AML-193 (cell line): ENCODE measurements around the gene CARMIL3.
"Not testable (repeated sequence)": the region's sequence is repeated elsewhere in the genome, so short reads cannot be mapped to it uniquely, and the experiment has no call there.

ENCODE experiments used
- DNase-seq, 2 experiments: peaks; one replicate each; lab custom pipeline; 2025; lab: John Stamatoyannopoulos, UW

CARMIL3 gene, protein sequence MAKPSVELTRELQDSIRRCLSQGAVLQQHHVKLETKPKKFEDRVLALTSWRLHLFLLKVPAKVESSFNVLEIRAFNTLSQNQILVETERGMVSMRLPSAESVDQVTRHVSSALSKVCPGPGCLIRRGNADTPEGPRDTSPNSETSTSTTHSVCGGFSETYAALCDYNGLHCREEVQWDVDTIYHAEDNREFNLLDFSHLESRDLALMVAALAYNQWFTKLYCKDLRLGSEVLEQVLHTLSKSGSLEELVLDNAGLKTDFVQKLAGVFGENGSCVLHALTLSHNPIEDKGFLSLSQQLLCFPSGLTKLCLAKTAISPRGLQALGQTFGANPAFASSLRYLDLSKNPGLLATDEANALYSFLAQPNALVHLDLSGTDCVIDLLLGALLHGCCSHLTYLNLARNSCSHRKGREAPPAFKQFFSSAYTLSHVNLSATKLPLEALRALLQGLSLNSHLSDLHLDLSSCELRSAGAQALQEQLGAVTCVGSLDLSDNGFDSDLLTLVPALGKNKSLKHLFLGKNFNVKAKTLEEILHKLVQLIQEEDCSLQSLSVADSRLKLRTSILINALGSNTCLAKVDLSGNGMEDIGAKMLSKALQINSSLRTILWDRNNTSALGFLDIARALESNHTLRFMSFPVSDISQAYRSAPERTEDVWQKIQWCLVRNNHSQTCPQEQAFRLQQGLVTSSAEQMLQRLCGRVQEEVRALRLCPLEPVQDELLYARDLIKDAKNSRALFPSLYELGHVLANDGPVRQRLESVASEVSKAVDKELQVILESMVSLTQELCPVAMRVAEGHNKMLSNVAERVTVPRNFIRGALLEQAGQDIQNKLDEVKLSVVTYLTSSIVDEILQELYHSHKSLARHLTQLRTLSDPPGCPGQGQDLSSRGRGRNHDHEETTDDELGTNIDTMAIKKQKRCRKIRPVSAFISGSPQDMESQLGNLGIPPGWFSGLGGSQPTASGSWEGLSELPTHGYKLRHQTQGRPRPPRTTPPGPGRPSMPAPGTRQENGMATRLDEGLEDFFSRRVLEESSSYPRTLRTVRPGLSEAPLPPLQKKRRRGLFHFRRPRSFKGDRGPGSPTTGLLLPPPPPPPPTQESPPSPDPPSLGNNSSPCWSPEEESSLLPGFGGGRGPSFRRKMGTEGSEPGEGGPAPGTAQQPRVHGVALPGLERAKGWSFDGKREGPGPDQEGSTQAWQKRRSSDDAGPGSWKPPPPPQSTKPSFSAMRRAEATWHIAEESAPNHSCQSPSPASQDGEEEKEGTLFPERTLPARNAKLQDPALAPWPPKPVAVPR (N-terminal part only)

DNA sequence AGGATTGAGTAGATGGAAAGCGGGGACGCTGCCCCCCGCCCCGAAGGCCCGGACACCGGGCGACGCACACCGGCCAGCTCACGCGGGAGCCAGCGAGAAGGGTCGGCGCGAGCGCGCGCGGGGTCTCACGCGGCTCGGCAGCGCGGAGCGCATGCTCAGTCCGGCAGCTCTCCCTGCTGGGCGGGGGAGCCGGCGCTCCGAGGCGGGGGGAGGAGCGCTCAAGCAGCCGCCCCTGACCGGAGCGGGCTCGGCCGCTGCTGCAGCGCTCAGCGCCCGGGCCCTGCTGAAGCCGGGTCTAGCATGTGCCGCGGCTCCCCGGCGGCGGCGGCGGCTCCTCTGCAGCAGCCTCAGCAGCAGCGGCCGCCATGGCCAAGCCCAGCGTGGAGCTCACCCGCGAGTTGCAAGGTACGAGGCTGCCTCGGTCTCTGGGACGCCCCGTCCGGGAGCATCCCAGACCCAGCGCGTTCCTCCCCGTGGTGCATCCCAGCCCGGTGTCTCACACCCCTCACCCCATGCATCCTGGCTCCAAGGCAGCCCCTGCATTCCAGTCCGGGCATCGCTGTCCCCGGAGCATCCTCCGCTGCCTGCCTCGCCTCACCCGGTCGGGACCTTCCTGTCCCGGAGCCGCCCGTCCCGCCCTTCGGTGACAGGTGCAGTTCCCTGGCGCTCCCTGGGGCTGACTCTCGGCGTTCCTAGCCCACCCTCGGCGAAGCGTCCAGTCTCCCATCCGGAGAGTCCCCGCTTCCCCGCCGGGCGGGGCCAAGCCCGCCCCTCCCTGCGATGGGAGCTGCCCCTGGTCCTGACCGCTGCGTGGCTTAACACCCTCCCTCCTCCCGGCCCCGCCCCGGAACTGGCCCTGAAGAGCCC is at the start of gene CARMIL3:
CARMIL3 (plus strand) TSS at position 221 of the 867 bp plus-strand sequence; CDS start at position 366, 145 bp downstream.
- DNase-seq, result peak; percentile 12 to 25

DNA sequence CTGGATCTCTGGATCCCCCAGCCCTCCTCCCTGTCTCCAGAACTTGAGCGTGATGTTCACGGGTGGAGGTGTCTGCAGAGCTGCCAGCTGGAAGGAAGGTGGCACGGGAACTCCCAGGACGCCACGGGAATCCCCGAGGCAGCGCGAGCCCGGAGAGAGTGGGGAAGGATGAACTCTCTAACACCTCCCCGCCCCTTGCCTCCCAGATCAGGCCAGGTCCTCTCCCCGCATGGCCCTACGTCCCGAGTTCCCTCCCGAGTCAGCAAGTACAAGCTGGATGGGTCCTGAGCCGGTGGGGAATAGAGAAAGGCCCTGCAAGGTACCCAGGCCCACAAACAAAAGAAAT is 45.4 kb upstream of the CARMIL3 start:
- DNase-seq, result not testable (repeated sequence)

DNA sequence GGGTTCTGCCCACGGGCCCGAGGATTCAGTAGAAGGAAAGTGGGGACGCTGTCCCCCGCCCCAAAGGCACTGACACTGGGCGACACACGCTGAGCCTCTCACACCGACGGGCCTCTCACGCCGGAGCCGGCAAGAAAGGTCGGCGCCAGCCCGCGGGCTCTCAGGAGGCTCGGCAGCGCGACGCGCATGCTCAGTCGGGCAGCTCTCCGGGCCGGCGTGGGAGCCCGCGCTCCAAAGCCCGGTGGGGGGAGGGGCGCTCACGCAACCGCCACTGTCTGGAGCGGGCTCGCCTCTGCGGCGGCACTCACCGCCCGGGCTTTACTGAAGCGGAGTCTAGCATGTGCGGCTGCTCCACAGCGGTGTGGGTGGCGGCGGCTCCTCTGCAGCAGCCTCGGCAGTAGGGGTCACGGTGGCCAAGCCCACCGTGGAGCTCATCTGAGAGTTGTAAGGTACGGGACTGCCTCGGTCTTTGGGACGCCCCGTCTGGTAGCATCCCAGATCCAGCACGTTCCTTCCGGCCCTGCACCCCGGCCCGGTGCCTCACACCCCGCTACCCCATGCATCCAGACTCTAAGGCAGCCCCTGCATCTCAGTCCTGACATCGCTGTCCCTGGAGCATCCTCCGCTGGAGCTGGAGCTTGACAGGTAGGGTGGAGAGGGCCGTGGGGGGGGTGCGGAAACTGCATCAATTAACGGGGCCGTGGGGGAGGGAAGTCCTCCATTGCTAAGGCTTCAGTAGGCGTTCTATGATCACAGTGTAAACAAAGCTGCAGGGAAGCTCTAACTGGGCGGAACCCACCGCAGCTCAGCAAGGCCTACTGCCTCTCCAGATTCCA is 44.8 kb upstream of the CARMIL3 start:
- not testable (repeated sequence) for DNase-seq

- no peak for DNase-seq
Observed at GRCh38 chr14:24011051-24011450, 40.8 kb upstream of the CARMIL3 start.

- DNase-seq, result not testable (repeated sequence)
Observed at GRCh38 chr14:24012726-24013273, 39.0 kb upstream of the CARMIL3 start.

DNA sequence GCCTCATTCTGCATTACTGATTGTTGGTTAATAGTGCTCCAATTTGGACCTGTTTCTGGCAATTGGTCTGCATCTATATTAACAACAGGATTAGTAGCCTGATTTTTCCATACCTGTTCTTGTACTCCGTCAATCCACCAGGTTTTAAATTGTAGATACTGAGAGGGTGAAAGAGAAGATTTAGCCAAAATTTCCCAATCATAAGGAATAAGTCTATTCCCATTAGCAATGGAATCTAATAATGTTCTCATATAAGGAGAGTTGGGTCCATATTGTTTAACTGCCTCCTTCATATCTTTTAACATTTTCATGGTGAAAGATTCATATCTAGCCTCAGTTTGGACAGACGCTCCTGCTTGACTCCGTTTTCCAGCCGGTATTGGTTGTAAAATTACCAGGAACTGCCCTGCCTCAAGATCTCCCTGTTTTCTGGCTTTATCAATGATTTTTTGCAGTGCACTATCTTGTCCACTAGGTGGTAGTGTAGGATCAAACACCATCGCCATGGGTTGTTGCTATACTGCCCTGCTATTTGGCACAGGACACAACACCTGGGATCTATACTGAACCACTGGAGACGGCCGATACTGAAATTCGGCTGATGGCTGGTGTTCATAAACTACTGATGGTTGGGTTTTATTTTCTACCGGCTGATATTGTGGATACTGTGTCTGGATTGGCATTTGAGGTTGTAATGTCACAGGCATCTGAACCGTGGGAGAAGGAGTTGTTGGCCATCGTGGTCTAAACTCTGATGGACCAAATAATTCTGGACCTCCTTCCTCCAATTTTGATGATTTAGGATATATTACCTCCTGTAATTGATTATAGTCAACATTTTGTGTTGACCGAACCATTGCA is 37.9 kb upstream of the CARMIL3 start:
- peak; percentile 82 to 85 for DNase-seq

DNA sequence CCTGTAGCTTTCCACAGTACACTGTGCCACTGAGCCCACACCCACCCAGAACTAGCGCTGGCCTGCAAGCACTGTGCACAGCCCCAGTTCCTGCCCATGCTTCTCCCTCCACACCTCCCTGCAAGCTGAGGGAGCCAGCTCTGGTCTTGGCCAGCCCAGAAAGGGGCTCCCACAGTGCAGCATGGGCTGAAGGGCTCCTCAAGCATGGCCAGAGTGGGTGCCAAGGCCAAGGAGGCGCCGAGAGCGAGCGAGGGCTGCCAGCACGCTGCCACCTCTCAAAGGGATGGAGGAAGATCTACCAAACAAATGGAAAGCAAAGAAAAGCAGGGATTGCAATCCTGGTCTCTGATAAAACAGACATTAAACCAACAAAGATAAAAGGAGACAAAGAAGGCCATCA is 36.1 kb upstream of the CARMIL3 start:
- DNase-seq, result not testable (repeated sequence)

GRCh38 chr14:24018978-24019377 is 32.8 kb upstream of the CARMIL3 start:
- DNase-seq, result not testable (repeated sequence)

DNA sequence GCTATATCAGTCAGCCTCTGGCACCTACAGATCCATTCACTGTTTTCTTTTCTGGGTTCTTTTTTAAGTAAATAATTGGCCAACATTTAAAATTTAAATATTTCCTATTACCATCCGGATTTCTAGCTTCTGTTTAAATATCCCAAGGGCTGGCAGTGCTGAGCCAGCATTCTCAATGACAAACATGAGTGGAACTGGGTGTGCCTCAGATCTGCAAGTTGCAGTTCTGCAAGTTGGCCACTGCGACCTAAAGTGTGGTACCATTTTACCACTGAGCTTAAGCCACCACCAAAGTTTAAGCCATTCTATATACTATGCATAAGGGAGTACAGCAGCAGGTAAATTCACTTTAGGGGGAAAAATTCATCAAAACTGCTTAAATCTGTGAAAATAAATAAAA is 31.9 kb upstream of the CARMIL3 start:
- DNase-seq, result not testable (repeated sequence)

GRCh38 chr14:24020520-24020919 is 31.3 kb upstream of the CARMIL3 start:
- not testable (repeated sequence) for DNase-seq

GRCh38 chr14:24024939-24025418 is 26.8 kb upstream of the CARMIL3 start:
- not testable (repeated sequence) for DNase-seq

- DNase-seq, result not testable (repeated sequence)
Observed at GRCh38 chr14:24029687-24030086, 22.1 kb upstream of the CARMIL3 start.

DNA sequence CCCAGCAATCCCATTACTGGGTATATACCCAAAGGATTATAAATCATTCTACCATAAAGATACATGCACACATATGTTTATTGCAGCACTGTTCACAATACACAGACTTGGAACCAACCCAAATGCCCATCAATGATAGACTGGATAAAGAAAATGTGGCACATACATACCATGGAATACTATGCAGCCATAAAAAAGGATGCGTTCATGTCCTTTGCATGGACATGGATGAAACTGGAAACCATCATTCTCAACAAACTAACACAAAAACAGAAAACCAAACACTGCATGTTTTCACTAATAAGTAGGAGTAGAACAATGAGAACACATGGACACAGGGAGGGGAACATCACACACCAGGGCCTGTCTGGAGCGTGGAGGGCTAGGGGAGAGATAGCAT is 20.5 kb upstream of the CARMIL3 start:
- DNase-seq, result not testable (repeated sequence)

GRCh38 chr14:24032727-24033418 is 18.9 kb upstream of the CARMIL3 start:
- peak; percentile 81 to 85 for DNase-seq

- DNase-seq, result not testable (repeated sequence)
Observed at GRCh38 chr14:24035769-24036168, 16.0 kb upstream of the CARMIL3 start.

DNA sequence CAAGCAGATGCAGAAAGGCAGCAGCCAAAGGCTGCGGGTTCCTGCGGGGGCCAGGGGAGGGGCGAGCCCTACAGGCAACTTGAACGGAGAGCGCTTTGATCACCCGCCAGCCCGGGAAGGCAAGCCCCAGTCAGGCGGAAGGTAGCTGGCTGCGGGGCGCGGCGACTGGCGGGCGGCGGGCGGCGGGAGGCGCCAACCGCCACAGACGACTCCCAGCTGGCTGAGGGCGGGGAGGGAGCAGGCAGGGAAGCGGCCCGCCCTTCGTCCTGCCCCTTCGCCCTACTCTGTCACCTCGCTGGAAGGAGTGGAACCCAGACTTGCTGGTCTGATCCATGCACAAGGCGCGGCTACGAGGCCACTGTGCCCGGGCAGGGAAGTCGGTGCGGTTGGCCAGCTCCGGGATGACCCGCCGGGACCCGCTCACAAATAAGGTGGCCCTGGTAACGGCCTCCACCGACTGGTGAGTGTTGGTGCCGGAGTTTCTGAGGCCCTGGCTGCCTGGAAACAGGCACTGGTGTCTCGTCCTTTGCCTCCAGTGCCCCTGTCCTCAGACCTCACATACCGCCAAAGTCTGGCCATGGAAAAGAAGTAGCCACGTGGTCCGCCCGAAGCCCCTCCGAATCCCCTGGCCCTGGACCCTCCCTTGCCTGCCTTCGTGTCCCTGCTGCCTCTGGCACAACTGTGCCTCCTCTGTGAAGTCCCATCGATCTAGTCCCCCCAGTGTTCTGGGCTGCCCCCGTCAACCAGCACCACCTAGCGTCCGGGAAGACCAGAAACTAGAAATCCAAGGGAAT is 15.4 kb upstream of the CARMIL3 start:
- DNase-seq, result peak; percentile 52 to 58
